ENCODE measurements around the gene PPP2R5E.

The PPP2R5E gene

DNA sequence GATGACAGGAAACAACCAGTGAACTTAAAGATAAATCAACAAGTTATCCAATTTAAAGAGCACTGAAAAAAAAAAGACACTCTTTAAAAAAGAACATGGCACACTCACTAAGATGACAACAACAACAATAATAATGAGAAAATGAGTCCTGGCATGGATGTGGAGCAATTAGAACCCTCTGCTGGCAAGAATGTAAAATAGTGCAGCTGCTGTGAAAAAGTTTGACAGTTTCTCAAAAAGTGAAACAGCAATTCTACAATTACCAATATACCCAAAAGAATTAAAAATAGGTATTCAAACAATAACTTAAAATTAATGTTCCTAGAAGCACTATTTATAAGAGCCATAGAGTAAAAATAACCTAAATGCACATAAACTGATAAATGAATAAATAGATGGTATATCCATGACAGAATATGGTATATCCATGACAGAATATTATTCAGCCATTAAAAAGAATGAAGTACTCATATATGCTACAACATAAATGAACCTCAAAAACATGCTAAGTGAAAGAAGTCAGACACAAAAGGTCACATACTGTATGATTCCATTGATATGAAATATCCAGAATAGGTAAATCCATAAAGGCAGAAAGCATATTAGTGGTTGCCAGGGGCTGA, 175.3 kb downstream of the PPP2R5E start:
- H3K4me3 ChIP-seq (ENCODE audit: low read depth, low read length), result no peak overlapping the region
- no peak for TF ChIP-seq CTCF (IDR thresholded peaks at IDR 0.05; ENCODE audit: low read depth, low read length)

GRCh38 chr14:63362389-63362819, 180.8 kb downstream of the PPP2R5E start:
- no peak overlapping the region for H3K4me3 ChIP-seq (ENCODE audit: low read depth, low read length)
- TF ChIP-seq CTCF (IDR thresholded peaks at IDR 0.05; ENCODE audit: low read depth, low read length), result no peak

DNA sequence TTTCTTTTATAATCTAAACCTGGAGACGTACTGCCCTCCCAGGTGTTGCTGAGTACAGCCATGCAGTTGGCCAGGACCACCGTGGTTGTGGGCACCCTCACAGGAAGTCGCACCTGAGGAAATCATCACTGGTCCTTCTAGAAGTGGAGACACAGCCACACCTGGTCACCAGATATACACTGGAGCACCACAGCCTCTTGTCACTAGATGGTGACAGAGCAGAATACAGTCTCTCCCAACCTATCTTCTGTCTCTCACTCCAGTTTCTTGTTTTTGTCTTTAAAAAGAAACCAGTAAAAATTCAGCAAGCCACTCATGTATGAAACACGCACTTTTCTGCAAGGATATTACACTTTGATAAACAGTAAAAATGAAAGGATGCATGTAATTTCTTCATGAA, 181.4 kb downstream of the PPP2R5E start:
- H3K4me3 ChIP-seq (ENCODE audit: low read depth, low read length), result no peak overlapping the region
- TF ChIP-seq CTCF (IDR thresholded peaks at IDR 0.05; ENCODE audit: low read depth, low read length), result no peak

GRCh38 chr14:63357841-63358240, 185.3 kb downstream of the PPP2R5E start:
- no peak overlapping the region for H3K4me3 ChIP-seq (ENCODE audit: low read depth, low read length)
- TF ChIP-seq CTCF (IDR thresholded peaks at IDR 0.05; ENCODE audit: low read depth, low read length), result no peak

DNA sequence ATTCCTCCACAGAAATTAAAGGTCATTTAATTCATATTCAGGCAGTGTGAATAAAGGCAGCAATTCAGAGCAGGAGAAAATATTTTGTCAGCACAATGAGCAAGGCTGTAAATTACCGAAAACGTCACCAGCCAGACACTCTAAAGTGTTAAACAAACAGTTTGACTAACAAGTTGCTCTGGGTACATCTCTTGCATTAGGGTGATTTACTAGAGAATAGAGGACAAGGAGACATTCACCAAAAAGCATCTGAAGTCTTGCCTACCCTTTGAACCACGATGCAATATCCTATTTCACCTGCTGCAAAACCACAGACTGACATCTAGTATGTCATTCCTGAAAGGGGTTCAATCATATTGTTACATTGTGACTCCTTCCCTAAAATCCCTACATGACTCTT, 197.4 kb downstream of the PPP2R5E start:
- TF ChIP-seq CTCF (IDR thresholded peaks at IDR 0.05; ENCODE audit: low read depth, low read length), result no peak
- no peak overlapping the region for H3K4me3 ChIP-seq (ENCODE audit: low read depth, low read length)

- TF ChIP-seq CTCF (IDR thresholded peaks at IDR 0.05; ENCODE audit: low read depth, low read length), result no peak
- H3K4me3 ChIP-seq (ENCODE audit: low read depth, low read length), result no peak overlapping the region
Observed at GRCh38 chr14:63344336-63344735, 198.8 kb downstream of the PPP2R5E start.

DNA sequence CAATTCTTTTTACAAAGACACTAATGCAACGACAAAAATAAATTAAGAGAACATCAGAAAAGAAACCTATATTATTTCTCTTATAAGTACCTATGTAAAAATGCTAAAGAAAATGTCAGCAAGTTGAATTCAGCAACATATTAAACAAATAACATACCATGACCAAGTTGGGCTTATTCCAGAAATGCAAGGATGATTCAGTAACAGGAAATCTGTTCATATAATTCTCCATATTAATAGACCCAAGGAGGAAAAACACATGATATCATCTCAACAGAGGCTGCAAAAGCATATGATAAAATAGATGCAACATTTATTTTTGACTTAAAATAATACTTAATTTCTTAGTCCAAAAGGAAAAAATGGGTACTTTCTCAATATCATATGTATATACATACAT, 199.3 kb downstream of the PPP2R5E start:
- no peak overlapping the region for H3K4me3 ChIP-seq (ENCODE audit: low read depth, low read length)
- TF ChIP-seq CTCF (IDR thresholded peaks at IDR 0.05; ENCODE audit: low read depth, low read length), result no peak
